ENCODE data around the gene DACT3.

DACT3 gene

DNA sequence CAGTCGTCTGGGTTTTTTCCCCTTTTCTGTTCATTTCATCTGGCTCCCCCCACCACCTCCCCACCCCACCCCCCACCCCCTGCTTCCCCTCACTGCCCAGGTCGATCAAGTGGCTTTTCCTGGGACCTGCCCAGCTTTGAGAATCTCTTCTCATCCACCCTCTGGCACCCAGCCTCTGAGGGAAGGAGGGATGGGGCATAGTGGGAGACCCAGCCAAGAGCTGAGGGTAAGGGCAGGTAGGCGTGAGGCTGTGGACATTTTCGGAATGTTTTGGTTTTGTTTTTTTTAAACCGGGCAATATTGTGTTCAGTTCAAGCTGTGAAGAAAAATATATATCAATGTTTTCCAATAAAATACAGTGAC is 50.6 kb downstream of the DACT3 start:
- no peak for DNase-seq

DNA sequence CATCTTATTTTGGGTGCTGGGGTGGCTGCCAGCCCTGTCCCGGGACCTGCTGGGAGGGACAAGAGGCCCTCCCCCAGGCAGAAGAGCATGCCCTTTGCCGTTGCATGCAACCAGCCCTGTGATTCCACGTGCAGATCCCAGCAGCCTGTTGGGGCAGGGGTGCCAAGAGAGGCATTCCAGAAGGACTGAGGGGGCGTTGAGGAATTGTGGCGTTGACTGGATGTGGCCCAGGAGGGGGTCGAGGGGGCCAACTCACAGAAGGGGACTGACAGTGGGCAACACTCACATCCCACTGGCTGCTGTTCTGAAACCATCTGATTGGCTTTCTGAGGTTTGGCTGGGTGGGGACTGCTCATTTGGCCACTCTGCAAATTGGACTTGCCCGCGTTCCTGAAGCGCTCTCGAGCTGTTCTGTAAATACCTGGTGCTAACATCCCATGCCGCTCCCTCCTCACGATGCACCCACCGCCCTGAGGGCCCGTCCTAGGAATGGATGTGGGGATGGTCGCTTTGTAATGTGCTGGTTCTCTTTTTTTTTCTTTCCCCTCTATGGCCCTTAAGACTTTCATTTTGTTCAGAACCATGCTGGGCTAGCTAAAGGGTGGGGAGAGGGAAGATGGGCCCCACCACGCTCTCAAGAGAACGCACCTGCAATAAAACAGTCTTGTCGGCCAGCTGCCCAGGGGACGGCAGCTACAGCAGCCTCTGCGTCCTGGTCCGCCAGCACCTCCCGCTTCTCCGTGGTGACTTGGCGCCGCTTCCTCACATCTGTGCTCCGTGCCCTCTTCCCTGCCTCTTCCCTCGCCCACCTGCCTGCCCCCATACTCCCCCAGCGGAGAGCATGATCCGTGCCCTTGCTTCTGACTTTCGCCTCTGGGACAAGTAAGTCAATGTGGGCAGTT is 51.2 kb downstream of the DACT3 start:
- no peak for DNase-seq

DNA sequence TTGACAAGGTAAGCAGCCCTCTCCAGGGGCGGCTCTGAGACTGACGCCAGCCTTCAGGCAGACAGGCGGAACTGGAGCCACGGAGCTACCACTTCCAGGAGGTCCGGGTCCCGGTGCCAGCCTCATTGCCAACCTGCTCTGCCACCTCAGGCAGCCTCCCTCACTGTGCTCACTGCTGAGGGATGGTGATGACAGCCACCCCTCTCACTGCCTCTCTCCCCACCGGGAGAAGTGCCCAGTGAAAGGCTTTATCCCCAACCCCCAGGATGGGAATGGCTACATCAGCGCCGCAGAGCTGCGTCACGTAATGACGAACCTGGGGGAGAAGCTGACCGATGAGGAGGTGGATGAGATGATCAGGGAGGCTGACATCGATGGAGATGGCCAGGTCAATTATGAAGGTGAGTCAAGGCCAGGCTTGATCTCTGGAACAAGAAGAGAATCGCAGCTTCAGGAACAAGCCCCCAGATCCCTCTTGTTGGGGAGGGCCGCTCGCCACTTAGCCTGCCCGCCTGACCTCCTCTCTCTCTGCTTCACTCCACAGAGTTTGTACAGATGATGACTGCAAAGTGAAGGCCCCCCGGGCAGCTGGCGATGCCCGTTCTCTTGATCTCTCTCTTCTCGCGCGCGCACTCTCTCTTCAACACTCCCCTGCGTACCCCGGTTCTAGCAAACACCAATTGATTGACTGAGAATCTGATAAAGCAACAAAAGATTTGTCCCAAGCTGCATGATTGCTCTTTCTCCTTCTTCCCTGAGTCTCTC is 52.2 kb downstream of the DACT3 start:
- no peak for DNase-seq

DNA sequence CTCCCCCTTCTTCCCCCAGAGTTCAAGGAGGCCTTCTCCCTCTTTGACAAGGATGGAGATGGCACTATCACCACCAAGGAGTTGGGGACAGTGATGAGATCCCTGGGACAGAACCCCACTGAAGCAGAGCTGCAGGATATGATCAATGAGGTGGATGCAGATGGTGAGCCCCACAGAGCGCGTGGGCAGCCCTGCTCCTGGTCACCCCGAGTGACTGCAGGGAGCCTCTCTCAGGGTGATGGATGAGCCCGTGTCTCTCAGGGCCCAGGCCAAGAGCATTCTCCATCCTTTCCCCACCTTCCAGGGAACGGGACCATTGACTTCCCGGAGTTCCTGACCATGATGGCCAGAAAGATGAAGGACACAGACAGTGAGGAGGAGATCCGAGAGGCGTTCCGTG is 52.8 kb downstream of the DACT3 start:
- no peak for DNase-seq

DNA sequence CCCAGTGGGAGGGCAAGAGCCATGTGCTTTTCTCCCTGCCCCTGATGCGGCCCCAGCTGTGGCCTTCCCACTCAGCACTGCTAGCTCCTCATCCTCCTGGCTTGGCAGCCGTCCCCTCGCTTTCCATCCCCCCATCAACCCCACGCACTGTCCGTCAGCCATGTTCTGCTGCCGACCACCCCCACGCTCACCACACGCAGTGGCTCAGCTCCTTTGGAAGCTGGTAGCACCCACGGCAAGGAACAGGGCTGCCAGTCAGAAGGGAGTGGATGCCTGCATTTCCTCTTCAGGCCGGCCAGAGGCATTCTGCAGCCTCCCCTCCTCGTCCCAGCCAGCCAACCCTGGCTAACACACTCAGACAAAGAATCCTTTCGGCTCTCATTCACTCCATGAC is 53.5 kb downstream of the DACT3 start:
- no peak for DNase-seq

DNA sequence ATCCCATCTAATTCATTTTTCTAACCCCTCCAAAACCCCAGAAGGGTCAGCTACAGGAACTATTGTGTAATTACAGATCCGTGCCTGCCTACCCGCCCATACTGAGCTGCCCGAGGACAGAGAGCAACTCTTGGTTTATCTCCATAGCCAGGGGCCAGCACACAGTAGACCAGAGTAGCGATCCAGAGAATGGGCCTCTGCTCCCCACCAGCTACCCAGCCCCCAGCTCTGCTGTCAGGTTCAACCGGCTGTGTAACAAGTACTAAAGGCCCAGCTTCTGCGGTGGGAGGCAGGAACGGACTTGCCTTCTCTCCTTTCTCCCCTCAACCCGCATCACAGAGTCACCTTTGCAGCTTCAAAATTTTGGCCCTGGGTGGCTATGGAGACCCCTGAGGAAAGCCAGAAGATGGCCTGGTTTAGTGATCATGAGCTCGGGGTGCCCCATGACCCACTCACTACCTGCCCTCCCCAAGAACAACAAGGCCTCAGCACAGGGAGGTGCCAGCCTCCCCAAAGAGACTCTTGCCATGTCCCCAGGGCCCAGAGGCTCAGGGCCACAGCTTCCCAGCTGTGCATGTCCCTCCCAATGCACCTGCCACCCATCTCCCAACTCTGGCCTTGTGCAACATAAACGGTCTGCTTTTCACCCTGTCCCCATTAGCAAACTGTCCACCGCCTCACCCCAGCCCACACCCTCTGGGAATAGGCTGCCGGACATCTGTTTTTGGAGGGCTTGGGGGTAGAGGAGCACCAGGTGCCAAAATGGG is 54.1 kb downstream of the DACT3 start:
- no peak for DNase-seq

DNA sequence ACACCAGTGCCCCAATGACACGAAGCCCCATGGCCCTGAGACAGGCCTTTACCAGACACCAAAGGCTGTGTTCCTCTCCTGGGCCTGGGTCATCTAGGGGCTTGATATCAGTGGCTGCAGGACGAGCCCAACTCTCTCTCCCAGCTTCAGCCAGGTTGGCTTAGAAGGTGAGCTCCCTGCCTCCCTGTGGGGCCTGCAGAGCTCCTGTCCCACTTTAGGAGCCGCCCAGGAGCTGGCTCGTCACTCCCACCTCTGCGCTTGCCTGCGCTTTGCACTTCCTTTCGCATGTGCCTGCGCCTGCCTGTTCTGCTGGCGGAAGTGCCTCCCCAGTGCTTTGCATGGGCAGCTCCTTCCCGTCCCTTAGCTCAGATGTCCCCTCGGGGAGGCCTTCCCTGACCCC is 55.0 kb downstream of the DACT3 start:
- DNase-seq = no peak

DNA sequence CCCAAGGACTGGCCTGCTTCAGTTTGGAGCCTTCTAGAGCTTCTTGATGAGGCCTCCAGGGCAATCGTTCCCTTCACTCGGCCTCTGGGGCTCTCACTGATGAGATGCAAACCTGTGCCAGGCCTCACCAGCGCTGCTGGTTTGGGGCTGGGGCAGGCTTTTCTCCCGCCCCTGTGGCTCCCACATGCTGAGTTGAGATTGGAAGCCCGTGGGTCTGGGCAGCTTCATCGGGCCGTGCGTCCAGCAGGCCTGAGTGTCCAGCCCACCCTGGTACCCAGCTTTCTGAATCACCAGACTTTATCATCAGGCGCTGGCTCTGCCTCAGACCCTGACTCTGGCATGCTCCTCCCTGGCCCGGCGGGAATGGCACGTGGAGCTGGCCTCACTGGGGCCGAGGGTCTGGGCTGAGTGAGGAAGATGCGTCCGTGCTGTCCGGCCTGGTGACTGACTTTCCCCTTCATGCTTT is 55.6 kb downstream of the DACT3 start:
- no peak for DNase-seq

DNA sequence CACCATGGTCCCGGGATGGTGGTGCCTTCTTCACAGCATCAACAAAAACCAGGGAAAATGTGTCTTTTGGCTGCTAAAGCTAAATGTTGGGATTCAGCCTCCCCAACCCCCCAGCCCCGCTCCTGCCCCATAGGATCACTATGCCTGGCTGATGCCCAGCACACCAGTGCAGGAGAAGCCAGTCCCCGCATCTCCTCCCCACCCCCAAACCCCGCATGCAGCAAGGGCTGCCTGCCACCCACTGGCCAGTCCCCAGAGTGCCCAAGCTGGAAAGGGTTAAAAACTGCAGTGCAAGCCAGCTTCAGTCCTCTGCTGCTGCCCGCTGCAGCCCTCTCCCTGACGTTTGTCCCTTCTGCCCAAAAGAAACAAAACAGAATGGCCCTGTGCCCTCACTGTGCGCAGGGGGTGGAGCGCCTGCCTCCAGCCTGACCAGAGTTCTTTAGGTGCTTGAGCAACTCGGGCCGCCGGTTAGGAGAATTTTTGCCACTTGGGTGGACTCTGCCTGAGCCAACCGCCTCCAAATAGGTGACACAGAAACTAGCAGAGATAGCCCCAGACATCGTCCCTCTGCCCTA is 56.1 kb downstream of the DACT3 start:
- DNase-seq = no peak

DNA sequence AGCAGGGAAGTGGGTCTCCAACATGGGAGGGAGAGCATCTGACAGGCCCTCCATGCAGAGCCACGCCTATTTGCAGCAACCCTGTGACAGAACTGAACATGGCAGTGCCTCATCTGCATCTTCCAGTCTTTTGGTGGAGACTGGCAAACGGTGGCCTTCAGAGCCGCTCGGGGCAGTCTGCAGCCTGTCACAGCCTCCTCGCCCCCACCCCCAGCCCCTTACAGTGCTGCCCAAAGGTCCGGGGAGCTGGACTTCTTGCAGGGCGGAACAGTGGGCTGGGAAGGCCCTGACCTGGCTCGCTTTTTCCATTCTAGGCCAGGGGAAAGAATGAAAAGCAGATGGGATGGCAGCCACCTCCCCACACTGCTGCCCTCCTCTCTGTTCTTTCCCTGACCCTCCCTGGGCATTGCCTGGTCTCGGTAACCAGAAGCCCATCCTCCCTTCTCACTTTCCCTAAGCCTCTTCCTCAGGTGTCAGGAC is 57.2 kb downstream of the DACT3 start:
- no peak for DNase-seq

DNA sequence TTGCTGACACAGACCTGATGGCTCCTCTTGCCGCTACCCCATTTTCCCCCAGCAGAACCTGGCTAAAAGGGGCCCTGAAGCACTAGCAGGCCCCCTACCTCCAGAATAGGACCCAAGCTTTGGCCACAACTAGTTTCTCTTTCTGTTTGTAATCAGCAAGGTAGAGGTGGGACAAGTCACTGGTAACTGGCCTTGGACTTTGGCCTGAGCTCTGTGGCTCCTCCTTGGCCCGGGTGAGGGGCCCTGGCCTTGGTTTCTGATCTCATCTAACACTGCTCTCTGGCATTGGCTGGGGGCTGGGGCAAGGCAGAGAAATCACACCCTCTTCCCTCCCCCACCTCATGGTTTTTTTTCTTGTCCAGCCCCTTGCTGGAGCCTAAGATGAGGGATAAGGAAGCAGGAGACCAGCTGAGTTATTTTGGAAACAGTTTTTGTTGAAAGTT is 57.8 kb downstream of the DACT3 start:
- peak; percentile 91 for DNase-seq

DNA sequence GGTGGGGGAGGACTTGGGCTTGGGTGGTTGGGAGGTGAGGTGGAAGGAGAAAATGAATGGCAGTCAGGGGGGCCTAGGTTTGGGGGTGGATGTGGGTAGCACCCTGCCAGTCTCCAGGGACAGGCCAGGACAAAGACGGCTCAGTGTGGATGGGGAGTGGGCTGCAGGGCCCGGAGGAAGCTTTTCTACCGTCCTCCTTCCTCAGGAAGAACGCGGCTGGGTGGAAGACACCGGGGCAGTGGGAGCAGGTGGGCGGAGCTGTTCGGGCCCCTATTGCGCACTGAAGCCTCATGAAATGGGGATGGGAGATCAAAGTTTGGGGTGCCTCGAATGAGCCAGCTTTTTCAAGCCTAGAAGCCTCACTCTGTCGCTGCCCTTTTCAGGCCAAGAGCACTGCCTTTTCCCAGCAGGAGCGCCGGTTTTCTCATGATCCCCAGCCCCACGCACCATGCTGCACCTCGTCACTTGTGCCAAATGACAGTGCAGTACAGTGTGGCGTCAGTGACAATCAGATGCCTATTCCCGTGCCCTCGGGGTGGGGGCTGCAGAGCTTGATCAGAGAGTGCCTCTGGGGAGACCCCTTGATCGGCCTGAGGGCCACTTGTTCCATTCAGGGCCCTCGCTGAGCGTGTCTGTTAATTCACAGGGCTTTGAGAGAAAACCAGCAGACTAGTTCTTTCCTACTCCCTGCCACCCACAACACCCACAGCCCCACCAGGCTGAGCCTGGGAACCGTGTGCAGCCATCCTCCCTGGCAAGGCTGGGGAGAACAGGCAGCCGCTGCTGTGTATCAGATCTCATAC is 58.4 kb downstream of the DACT3 start:
- no peak for DNase-seq

DNA sequence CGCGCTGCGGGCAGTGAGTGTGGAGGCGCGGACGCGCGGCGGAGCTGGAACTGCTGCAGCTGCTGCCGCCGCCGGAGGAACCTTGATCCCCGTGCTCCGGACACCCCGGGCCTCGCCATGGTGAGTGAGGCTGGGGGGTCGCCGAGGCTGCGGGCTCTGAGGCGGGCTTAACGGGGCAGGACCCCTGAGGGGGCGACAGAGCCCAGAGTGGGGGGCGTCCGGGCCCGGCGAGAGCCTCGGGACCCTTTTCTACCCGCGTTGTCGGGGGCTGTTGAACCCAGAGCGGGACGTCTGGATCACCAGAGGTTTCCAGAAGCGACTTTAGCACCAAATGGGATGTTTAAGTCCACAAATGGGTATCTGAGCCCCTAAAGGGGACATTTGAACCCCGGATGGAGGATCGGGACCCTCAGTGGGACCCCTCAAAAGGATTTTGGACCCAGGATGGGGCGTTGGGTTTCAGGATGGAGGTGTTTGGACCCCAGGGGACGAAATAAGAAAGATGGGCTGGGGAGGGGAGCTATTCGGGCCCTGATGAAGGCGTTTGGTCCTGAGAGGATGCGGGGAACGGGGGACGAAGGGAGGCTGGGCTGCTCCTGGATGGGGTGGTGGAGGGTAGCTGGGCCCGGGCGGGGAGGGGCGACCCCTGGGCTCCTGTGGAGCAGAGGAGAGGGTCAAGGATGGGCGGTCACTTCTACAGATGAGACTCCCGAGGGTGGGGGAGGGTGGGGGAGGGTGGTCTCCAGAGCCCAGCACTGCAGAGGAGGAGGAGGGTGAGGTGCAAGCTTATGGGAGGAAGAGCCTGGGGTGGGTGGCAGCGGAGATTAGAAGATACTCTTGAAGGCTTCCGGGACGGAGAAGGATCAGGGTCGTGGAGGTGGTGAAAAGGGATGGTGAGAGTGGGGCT is 59.4 kb downstream of the DACT3 start, which contains the start of gene CALM3:
Gene CALM3 (plus strand): TSS at position 13 of the 907 bp plus-strand sequence. CDS start 105 bp downstream, at position 118.
- peak; percentile 57 for DNase-seq

DNA sequence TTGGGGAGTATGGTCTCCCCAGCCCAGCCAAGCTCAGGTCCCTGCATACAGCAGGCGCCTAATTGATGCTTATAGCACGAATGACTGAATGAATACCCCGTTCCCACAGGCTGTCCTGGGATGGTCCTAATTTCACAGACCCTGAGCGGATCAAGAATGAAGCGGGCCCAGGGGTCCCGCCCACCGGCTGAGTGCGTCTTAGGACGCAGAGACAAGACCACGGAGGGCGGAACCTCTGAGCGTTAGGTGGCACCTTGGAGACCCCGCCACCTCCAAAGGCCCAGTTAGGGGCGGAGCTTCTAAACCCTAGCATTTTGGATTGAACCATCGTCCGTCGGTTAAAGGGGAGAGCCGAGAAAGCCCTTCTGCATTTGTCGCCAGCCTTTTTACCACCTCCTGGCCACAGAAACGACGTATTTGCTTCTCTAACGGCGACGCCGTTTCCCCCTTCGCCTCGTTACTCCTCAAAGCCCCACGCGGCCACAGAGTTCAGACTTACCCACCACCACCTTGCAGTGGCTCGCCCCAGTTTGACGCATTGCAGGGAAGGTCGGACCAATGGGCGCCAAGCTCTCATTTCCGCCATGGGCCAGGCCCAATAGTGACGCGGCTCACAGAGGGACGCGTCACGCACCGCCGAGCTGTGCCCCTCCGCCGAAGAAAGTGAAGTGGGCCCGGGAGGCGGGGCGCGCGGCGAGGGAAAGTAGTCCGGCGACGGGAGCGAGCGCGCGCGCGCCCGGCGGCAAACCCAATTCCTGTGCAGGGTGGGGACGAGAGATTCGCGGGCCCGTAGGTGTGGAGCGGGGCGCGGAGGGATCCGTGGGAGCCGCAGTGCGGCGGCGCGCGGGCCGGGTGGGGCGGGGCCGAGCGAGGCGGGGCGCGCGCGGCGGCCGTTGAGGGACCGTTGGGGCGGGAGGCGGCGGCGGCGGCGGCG is 60.3 kb downstream of the DACT3 start:
- peak; percentile 99 for DNase-seq

DNA sequence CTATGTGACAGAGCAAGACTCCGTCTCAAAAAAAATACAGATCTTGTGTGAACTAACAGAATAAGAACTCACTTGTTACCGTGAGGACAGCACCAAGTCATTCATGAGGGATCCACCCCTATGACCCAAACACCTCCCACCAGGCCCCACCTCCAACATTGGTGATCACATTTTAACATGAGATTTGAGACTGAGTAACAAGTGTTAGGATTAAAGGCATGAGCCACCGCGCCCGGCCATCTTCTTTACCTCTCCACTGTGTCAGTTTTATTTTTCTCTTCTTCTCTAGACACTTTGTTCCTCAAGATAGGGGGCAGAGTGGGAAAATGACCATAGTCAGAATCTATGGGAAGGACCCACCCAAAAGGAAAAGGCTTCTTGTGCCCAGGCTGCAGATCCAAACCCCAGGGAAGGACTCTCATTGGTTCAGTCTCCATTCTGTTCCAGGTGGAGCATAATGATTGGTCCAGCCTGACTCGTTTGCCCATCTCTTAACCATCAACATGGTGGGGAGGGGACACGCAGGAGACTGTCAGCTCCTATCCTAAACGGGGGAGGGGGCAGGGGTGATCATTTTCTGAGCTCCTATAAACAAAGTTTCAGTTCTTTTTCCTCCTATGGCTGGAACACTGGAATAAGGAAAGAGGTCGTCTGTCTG is 61.1 kb downstream of the DACT3 start:
- no peak for DNase-seq

DNA sequence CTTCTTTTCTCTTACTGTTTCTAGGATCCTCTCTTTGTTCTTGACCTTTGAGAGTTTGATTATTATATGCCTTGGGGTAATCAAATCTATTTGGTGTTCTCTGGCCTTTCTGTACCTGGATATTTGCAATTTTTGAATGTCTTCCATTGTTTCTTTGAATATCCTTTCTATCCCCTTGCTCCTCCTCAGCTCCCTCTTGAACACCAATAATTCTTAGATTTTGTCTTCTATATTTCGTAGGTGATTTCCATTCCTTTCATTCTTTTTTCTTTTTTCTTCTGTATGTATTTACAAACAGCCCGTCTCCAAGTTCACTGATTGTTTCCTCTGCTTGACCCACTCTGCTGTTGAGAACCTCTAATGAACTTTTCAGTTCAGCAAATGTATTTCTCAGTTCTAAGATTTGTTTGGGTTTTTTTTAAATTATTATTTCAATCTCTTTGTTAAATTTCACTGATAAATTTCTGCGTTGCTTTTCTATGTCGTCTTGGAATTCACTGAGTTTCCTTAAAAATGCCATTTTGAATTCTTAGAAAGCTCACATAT is 62.5 kb downstream of the DACT3 start:
- no peak for DNase-seq

All from OCI-M1 (cell line).